Dermis microvascular lymphatic vessel endothelial cell (primary cell): Measurements from ENCODE around the gene MYH11. TPM values are rescaled to one million over a fixed set of nuclear protein-coding genes. Genes with fewer than 3 reads are reported as not detected.

Experiments used
- DNase-seq, 2 donors: peaks; one replicate each; pipeline versions ENCODE4 v3.0.0 to v3.0.0-alpha.2; 2010; ENCODE audit warnings: low read depth in 2 of 2
- total RNA-seq: library from RNA; depleted of rRNA; stranded (reverse); fragments of >200 nt; gene quantifications from 2 replicates; pipeline ENCODE4 v1.2.1, GENCODE V29; 2014

The MYH11 gene
- total RNA-seq, 1 donor from 2014 or later: not detected

GRCh38 chr16:15779664-15780351, 77.0 kb downstream of the MYH11 start:
- DNase-seq: no peak

- DNase-seq: no peak
These were observed 77.7 kb downstream of the MYH11 start for GRCh38 chr16:15778999-15779614.

DNA sequence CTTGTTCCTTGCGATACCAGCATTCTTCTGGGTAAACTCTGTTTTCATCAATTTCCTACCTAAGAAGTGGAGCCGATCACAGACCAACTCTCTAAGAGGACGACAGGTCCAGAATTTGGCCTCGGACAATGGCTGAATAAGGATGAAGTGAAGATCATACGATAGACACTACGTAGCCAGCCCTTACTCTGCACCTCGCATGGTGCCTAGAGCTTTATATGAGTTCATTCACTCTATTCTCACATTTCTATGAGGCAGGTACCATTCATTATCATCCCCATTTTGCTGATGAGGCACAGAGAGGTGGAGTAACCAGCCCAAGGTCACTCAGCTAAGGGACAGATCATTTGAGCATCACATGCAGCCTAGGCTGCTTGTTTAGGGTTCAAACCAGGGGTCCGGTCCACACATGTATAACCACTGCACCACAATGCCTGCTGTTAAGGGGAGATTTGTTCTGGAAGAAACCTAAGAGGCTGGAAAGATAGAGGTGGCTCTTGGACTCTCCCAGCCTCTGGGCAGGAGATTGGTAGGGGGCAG, 78.6 kb downstream of the MYH11 start:
- DNase-seq: no peak

- DNase-seq: peak; percentile 28 to 68
These were observed 79.2 kb downstream of the MYH11 start for GRCh38 chr16:15777533-15778203.

DNA sequence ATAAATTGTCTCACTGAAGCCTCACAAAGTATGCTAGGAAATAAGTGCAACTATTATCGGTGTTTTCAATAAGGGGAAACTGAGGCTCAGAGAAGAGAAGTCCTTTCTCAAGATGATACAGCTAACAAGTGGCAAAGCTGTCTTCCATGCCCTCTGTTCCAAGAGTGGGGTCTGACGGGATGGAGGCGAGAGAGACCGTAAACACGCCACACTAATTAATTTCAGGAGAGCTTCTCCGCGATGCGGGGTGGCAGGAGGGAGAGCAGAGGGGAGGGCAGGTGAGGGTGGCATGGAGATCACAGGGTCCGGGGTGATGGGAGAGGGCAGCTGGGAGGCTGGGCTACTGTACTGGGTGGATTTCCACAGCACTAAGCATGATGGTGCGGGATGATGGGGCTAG, 80.3 kb downstream of the MYH11 start:
- no peak for DNase-seq

DNA sequence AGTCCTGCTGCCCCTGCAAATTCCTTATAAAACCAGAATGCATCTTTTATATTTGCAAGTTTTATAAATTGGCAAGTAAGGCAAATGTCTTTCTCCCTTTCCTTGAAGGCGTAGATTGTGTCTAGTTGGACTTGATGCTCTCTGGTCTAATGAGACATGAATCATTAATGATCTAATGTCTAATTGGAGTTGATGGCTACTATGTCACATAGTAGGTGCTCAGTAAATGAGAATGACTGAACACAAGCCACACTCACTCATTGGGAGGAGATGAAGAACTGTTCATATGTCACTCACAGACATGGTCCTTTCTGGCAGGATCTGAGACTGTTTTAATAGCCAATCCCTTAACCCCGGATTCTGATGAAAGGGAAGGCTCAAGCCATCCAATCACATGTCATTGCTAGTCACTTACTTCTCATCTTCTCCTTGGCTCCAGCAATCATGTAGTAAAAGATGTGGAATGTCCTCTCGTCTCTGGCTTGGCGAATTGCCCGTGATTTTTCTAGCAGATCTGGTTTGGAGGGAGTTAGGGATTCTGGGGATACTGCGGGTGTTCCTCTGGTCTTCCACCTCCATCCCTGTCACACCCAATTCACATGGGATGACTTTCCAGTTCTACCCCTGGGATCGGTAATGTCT, 81.0 kb downstream of the MYH11 start:
- DNase-seq: no peak

- peak in 1 of 2 donors; percentile 18 for DNase-seq
These were observed 81.6 kb downstream of the MYH11 start for GRCh38 chr16:15775209-15775608.

DNA sequence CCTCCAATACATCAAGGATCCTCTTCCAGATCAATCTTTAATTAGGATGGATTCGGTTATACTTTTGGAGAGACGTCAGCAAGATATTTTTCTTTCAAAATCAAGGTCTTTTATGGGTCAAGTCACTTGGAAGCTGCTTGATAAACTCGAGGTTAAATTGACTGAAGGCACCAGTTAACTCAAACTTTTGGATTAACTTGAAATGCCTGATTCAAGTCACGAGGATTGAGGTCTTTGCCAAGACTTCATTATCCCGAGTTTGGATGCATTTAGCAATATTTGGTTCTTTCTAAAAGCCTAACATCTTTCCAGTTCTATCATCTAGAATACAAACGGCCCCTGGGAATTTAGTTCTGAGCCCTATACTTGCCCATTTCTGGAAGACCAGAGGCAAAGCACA, 82.9 kb downstream of the MYH11 start:
- DNase-seq: no peak

DNA sequence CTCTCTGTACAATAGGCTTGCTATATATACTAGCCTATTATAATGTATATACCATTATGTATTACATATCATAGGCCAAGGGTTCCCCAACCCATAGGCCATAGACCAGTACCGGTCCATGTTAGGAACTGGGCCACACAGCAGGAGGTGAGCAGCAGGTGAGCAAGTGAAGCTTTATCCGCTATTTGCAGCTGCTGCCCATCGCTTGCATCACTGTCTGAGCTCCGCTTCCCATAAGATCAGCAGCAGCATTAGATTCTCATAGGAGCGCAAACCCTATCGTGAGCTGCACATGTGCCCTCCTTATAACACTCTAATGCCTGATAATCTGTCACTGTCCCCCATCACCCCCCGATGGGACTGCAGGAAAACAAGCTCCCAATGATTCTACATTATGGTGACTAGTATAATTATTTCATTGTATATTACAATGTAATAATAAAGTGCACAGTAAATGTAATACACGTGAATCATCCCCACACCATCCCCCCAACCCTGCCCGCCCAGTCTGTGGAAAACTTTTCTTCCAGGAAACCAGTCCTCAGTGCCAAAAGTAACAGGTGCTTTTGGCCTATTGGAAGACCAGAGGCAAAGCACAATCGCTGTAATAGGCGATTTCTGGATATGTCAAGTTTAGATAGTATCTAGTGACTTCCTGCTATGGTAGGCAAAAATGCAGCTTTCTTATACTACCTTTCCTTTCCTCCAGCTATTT, 84.1 kb downstream of the MYH11 start:
- peak; percentile 37 to 51 for DNase-seq

DNA sequence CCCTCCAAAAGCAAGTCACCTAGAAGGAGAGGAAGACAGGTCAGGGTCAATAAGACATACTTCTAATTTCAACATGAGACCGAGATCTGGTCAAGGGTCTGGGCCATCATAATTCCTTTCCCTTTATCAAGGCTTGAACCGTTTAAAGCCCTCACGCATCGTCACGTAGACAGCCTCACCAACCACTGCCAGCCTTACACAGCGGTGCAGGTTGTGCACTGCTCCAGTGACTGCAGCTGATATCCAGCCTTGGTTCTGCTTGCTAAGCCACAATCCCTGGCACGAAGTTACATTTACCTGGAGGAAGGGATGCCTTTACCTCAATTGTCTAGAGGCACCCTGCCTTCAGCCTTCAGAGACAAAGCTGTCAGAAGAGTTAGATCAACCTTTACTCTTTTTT, 85.1 kb downstream of the MYH11 start:
- no peak for DNase-seq

GRCh38 chr16:15770512-15770911, 86.3 kb downstream of the MYH11 start:
- peak in 1 of 2 donors; percentile 38 for DNase-seq

- peak in 1 of 2 donors; percentile 47 for DNase-seq
These were observed 86.7 kb downstream of the MYH11 start for GRCh38 chr16:15770107-15770506.

DNA sequence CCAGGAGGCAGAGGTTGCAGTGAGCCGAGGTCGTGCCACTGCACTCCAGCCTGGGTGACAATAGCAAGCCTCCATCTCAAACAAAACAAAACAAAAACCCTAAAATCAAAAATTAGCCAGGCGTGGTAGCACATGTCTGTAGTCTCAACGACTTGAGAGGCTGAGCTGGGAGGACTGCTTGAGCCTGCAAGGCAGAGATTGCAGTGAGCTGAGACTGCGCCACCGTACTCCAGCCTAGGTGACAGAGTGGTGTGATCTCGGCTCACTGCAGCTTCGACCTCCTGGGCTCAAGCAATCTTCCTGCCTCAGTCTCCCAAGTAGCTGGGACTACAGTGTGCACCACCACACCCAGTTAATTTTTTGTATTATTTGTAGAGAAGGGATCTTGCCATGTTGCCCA, 87.6 kb downstream of the MYH11 start:
- DNase-seq: no peak

GRCh38 chr16:15768201-15768600, 88.6 kb downstream of the MYH11 start:
- no peak for DNase-seq

DNA sequence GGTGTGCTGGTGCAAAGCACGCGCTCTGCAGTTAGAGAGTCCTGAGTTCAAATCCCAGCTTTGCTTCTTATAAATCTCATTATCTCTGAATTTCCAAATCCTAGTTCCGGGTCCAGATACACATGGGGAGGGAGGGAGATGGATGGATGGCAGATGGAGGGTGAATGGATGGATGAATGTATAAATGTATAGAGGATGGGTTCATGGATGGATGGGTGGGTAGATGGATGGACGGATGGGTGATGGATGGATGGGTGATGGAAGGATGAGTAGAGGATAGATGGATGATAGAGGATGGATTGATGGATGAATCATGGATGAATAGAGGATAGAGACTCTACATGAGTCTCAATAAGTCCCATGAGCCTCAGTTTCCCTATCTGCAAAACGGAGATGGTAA, 89.9 kb downstream of the MYH11 start:
- DNase-seq: no peak

DNA sequence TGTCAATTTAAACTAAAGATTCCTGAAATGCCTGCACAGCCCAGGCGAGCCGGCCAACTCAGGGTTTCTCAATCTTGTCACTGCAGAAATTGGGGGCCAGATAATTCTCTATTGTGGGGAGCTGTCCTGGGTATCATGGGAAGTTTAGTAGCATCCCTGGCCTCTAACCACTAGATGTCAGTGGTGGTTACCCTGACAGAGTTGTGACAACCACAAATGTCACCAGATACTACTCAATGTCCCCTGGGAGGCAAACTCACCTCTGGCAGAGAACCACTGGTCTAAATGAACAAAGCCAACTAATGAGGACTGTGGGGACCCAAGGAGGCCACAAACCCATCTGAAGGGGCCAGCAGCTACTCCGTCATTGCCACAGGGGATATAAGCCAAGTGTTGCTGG, 90.9 kb downstream of the MYH11 start:
- peak; percentile 40 to 43 for DNase-seq

GRCh38 chr16:15765116-15765515, 91.7 kb downstream of the MYH11 start:
- DNase-seq: no peak

DNA sequence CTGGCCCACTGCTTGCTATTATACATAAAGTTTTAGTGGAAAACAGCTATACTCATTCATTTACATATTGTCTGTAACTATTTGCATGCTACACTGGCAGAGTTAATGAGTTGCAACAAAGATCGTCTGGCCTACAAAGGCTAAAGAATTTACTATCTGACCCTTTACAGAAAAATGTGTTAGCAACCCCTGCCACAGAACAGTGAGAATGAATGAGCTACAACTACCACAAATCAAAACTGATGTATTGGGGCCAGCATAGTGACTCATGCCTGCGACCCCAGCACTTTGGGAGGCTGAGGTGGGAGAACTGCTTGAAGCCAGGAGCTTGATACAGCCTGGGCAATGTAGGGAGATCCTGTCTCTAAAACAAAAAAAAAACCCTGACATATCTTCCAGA, 92.7 kb downstream of the MYH11 start:
- no peak for DNase-seq

GRCh38 chr16:15760129-15760528, 96.7 kb downstream of the MYH11 start:
- DNase-seq: no peak

DNA sequence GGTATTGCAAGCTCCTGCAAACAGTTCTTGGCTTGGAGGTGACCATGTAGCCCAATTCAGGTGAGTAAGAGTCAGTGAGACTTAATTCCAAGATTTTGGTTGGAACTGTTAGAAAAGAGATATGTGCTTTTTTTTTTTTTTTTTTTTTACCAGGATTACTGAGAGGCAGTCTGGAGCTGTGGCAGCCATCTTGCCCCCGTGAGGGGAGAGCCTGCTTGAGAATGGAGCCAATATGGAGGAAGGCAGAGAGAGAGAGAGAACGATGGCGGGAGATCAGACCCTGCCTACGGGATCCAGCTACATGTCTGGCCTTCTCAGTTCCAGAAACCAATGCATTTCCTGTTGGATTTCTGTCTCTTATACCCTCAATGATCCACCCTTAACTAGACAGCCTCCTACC, 97.8 kb downstream of the MYH11 start:
- DNase-seq: no peak

DNA sequence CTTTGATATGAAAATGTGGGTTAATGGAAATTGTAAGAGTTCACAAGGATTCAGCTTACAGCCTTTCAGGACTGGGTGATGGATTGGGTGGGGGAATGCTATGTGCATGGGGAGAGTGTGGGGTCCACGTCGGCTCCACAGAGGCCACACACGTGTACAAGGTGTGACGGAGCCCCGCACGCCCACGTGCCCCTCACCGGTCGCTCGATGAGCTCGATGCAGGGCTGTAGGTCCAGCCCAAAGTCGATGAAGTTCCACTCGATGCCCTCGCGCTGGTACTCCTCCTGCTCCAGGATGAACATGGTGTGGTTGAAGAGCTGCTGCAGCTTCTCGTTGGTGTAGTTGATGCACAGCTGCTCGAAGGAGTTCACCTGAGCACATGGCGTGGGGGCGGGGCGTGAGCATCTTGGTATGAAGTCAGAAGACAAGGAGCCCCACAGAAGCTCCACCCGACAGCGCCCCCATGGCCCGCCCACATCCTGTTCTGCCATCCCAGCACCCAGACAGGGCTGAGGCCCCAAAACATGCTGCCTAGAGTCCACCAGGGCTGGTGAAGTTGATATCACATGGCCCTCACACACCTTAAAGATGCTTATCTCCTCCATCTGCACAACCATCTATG, 99.1 kb downstream of the MYH11 start:
- no peak for DNase-seq
